Occipital lobe (tissue), 2 donors: Measurements from ENCODE around the gene TRAK1. TPM values are rescaled to one million over a fixed set of nuclear protein-coding genes. Genes with fewer than 3 reads are reported as not detected.

ENCODE experiments used
- DNase-seq: peaks from one replicate; lab custom pipeline; 2025; lab: John Stamatoyannopoulos, UW
- total RNA-seq: library from RNA; depleted of rRNA; stranded (reverse); fragments of >200 nt; gene quantifications from one replicate; pipeline ENCODE4 v1.2.3, GENCODE V29; 2014

The TRAK1 gene
- total RNA-seq, 1 donor from 2014 or later = 46.3 TPM

DNA sequence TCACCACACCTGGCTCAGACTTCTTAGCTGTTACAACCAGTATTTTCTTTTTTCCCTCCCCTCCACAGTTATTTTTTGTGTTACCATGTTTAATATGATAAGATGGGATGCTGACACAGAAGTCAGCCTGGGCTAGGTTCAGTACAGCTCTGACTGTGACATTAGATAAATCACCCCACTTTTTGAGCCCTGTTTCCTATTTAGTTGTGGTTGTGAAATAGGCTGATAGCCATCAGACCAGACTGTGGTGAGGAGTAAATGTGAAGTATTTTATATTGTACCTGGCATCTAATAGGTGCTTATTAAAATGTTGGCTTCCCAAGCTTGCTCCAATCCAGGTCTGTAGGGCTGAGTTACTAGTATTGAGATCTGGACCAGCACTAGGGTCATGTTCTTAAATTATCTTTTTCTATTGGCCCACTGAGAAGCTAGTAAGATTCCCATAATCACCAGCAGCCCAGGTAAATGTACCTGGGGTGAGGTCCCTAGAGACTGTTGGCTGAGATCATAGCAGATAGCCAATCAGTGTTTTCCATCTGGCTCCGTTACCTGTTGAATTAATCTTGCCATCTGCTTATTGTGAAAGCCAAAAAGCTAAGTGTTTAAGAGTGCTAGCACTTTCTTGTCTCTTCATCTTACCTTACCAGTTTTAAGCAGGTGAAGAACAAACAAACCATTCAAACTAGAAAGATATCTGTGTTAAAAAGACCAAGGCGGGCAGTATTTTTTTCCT, 113.9 kb downstream of the TRAK1 start:
- no peak for DNase-seq

DNA sequence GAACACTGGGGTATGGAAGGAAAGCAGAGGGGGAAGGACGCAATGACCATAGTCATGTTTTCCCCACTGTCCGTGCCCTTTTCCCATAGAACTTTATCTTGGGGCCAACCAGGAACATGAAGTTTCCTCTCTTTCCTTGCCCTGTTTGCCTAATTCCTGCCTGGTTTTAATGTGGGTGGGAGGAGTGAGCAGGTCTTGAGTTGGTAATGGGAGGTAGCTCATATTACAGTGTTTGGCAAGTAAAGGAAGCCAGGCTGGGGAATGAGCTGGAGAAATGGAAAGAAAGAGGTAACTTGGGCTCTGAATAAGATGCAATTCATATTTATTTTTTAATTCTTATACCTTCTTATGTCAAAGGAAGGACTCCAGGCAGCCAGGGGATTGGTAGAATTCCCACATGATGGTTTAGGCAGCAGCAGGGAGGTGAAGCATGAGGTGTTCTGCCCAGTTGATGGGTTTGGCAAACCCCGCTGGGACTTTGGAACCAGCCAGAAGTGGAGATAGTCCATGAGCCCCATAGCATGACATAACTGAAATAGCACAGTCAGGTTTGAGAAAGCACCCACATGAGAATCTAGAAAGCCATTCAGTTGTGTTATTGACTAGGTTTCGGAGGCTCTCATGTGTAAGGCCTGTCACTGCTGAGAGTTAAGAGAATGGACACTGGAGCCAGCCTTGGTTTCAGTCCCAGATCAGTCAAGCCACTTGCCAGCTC, 114.8 kb downstream of the TRAK1 start:
- DNase-seq = no peak

DNA sequence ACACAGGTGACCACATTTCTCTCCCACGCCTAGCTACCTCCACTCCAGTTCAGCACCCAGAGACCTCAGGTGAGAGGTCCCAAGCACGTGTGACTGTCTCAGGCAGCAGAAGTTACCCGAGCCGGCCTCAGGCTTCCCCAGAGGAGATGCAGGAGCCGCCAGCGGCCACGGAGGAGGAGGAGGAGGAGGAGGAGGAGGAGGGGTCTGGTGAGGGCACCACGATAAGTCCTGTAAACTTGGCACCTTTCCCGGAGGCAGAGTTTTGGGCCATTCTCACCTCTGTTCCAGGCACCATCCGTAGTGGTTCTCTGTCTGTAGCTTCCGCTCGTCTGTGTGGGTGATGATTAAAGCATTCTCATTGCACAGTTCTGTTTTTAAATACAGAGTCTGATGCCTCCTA, 118.8 kb downstream of the TRAK1 start:
- no peak for DNase-seq

DNA sequence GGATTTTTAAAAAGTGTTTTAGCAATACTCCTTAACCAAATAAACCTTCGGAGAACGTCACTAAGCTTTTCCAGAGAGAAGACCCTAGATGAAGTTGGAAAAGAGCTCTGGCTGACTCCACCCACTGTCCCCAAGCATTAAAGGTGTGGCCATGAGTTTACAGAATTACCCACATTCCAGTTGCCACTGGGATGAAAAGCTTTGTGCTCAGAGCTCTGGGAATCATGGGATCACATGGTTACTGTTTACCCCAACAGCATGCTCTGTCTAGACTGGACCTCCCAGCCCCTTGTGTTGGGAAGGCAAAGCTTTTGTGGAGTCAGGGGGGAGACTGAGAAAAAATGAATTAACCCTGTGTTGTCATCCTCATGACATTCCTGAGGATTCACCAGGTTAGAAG, 119.6 kb downstream of the TRAK1 start:
- DNase-seq = no peak

DNA sequence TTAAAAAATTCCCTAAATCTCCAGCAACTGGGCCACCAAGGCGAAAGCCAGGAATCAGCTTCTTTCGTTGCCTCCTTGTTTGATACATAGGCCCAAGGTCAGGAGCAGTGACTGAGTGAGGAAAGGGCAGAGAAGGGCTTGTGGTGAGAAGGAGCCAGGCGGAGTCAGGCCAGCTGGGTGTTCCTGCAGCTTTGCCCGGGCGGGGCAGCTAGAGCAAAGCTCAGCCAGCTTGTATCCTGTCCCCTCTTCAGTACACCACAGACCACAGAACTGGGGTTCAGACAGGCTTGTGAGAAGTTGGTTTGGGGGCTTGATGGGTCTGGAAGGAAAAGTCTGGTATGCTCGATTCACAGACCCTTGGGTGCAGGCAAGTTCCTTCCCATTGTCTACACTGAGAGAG, 122.3 kb downstream of the TRAK1 start:
- no peak for DNase-seq

DNA sequence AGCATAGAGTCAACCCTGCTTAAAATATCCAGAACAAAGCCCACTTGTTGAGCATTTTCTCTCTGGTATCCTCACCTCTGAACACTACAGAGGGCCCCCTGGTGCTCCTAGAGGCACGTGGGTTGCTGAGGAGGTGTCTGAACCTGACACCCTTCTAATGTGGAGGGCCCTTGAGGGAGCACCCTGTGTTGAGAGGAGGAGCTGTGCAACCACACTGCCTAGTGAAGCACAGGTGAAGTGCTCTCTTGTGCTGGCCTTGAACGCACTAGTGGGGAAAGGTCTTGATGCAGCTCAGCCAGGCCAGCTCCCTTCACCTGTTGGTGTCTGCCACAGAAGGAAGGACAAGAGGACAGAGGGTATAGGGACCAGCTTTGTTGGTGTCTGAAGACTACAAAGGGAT, 122.9 kb downstream of the TRAK1 start:
- DNase-seq = no peak

DNA sequence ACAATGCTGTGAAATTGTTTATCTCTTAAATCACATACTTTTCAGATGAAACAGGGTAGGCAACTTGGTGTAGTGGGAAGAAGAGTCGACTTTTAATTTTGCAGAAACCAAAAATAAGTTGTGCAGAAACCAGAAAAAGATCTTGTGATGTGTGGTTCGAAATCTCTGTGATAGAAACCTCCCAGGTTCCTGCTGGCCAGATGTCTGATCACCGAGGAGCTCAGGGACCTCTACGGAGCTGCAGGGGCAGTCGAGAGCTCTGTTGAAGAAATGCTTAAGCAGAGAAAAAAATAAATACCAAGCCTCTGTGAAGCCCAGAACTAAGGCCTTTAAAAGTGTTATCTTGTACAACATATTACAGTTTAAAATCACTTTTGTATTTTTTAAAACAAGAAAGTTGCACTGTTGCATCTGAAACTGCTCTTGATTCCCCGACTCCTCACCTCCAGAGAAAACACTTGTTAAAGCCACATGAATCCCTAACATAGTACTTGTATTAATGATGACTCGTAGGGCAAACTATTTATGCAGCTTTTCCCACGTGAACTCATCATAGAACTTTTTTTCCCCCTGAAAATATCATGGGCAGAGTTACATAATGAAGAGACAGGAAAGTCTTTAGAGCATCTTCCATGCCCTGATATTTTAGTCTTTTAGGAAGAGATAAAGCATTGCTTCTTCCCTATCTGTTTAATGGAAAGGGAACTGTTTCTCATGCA, 123.6 kb downstream of the TRAK1 start:
- no peak for DNase-seq

DNA sequence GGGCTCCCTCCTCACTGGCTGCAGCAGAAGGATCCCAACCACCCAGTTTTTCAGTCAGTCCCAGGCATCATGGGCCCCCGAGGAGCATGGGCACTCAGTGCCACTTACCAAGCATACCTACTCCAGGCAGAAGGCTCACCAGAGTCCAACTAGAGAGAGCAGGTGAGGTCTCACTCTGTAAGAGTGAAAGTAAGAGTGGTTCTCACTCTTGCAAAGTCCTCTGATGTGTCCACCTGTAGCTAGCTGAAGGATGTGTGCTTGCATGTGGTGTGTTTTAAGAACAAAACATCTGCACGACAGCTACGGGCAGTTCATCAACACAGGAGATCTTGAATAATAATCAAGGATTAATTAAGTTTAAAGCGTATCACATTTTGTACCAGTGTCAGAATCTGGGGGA, 125.1 kb downstream of the TRAK1 start:
- no peak for DNase-seq

DNA sequence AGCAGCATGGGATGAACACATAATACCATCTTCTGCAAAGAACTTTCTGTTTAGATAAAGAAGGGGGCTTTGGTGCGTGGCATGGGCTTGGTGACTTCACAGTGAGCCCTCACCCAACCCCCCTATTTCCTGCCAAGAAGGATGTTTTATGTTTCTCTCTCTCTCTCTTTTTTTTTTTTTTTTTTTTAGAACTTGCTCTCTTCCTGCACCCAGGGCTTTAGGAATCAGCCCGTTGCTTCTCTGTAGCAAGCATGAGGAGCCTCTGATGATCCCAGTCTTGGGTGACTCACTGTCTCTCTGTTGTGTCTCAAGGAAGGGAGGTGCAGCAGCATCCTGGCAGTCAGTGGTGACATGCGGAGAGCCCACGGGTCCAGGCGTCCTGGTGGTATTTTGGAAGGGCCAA, 125.8 kb downstream of the TRAK1 start:
- DNase-seq = no peak

DNA sequence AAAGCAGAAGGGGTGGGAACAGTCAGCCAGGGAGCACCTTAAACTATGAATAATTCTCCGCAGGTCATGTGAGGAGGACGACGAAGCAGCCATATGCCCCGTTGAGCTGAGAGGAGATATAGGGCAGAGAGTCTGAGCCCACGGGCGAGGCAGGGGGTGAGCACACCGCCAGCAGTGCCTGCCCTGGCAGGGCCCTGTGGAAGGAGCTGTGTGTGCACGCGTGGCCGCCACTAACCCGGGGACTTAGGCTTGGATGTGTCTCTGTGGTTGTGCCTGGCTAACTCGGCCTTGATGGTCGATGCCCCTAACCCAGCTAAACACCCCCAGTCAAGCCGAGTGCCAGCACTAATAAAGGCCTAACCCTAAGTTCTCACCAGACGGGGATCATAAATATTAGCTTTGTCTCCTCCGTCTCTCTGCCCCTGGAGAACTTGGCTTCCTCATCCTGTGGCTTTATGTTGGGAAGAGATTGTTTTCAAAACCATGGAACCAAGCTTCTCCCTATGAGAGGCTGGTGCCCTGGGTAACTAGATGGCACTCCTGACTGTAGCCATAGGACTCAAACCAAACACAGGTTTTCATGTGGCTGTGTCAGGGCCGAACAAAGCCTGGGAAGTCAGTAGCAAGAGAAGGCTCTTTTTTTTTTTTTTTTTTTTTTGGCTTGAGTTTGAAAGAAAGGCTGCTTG, 129.4 kb downstream of the TRAK1 start:
- no peak for DNase-seq

DNA sequence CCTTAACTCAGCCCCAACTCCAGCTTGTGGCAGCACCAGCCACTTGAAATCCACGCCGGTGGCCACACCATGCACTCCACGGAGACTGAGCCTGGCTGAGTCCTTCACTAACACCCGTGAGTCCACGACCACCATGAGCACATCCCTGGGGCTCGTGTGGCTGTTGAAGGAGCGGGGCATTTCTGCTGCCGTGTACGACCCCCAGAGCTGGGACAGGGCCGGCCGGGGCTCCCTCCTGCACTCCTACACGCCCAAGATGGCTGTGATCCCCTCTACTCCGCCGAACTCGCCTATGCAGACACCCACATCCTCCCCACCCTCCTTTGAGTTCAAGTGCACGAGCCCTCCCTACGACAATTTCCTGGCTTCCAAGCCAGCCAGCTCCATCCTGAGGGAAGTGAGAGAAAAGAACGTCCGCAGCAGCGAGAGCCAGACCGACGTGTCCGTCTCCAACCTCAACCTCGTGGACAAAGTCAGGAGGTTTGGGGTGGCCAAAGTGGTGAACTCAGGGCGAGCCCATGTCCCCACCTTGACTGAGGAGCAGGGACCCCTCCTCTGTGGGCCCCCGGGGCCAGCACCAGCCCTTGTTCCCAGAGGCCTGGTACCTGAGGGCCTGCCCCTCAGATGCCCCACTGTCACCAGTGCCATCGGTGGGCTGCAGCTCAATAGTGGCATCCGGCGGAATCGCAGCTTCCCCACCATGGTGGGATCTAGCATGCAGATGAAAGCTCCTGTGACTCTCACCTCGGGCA, 132.0 kb downstream of the TRAK1 start:
- no peak for DNase-seq

DNA sequence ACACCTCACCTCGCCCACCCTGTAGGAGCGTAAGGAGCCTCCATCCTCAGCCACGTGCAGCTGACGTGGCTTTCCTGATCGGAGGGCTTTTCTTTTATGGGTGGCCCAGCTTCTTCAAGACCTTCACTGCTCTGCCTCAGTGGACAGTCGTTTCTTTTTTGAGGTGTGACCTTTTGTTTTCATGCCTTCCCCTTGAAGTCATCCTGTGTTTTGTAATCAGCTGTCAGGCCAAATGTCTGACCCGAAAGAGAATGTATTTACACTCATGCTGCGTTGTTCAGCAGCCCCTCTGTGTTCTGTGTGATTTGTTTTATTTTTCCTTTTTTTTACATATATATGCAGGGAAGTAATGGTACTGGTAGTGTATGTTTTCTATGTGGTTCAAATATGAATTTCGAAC, 133.0 kb downstream of the TRAK1 start:
- DNase-seq = no peak

DNA sequence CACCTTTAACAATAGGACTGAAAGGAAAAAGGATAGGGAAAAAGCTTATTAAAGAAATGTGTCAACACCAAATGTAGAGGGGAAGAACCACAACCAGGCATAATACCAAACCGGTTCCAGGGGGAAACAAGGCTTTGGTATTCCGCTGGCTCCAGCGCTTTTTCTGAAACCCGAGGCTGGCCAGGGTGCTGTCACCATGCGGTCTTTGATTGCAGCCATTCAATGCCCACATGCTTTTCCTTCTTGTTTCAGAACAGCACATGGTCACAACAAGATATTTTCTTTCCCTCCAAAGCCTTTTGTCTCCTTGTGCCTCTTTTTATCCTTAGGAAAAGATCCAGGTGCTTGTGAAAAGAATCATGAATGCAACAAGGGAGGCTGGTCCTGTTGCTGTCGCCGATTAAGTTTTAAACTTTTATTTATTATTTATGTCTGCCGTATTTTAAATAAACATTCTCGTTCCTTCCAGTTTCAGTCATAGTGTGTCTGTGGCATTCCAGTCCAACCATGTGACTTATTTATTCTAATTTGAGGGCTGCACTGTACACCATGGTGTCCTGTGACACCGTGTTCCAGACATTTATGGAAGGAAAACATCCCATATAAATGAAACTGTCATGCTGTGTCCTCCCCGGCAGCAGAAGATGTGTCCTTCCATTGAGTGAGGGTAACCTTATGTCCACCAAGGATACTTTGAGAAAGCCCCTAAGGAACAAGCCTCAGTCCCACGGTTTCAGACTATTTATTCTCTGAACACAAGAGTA, 133.7 kb downstream of the TRAK1 start:
- DNase-seq = no peak

DNA sequence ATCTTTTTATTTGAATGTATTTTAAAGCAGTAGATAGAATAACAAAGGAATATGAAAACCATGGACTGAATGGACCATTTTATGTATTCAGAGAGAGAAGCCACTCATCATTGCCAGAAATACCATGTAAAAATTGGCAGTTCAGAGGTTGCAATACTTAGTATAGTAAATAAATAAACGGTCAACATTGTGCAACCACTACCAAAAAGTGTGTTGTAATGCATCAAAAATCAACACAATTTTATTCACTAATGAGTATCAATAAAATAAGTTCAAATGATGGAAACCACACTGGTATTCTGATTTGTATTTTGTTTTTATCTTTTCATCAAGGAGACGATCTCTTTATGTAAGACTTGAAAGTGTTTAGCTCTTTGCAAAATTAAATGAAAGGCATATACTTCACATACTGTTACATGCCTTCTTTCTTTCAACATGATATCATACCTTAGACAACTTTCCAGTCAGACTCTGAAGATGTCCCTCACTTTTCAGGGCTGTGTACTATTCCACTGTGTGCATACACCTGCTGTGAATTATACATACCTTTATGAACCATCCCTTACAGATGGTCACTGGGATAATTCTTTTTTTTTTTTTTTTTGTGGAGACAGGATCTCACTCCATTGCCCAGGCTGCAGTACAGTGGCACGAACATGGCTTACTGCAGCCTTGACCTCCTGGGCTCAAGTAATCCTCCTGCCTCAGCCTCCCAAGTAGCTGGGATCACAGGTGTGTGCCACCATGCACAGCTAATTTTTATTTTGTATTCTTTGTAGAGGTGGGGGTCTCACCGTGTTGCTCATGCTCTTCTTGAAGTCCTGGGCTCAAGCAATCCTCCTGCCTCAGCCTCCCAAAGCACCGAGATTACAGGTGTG, 134.6 kb downstream of the TRAK1 start:
- no peak for DNase-seq

DNA sequence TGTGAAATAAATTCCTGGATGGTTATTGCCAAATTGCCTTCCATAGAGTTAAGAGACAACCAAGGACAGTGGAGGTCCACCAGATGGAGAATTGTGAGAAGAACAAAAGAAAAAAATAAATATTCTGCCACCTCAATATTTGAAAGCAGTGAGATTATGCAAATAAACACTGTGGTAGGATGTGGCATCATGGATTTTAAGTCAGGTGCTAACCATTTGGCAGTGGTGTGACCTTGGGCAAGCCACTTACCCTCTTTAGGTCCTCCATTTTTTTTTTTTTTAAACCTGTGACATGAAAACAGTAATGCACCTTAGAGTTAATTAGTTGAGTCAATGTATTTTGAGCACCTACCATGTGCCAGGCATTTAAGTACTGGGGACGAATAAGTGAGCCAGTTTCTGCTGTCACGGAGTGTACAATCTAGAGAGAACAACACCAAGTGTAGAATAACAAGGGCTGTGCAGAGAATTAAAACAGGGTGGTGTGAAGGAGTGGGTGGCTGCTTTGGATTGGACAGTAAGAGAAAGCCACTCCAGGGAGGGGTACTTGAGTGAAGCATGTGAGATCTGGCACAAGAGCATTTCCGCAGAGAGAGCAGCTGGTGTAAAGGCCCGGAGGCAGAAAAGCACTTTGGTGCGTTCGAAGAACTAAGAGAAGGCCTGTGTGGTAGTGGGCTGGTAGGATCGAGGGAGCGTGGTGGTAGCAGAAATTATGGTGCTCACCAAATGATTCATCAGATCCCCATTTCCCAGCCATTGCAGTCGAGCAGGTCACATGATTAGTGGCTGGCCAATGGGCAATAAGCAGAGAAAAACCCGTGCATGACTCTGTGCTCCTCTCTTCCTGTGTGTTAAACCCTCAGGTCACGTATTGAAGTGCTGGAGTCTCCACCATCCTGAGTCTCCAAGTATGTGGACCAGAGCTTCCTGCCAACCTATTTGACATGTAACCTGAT, 135.6 kb downstream of the TRAK1 start:
- DNase-seq = peak; percentile 57

DNA sequence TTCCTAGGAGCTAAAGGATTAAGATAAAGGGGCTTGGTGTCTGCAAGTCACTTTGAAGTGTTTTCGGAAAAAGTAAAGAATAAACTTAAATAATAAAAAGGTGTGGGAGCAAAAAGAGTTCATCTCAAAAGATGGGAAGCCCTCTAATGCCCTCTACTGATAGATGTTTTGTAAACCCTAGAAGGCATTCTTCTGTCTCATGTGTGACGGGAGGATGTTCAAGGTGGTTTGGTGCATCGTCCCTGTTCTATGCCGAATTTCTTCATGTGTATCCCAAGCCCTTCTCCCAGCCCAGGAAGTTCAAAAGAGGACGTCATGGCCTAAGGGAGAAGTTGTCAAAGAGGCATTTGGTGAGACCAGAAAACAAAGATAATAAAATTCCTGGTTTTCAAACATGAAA, 137.6 kb downstream of the TRAK1 start:
- DNase-seq = no peak

DNA sequence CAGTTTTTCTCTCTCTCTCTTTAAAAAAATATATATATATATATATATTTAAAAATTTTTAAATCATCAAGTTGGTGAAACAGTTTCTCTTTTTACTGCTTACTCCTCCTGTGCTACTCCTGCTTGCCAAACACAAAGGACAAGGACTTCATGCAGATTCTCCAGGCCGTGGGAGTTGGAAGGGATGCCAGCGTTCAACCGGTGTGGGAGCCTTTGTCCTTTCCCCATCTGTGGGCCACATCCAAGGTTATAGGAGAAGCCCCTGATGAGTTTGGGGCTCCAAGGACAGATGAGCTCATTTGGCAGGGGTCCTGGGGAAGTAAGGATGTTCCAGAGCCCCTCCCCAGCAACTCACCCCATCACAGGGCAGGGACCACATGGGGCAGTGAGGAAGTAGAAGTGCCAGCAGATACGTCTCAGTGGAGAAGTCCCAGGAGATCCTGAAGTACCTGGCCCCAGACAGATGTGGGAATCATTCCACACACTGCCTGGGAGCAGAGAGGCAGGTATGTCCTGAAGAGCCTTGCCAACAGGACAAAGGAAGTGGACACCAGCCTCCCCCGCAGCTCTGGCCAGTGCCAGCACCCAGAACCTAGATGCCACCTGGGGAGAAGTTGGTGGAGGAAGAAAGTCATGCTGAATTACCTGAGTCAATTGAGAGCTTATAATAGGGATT, 138.2 kb downstream of the TRAK1 start:
- no peak for DNase-seq
